GM12878 (cell line): Measurements from ENCODE around the gene TNFRSF8.

Source experiments
- ATF2 ChIP-seq: IDR thresholded peaks from 2 replicates; pipeline ENCODE4 v1.6.1; 2012; ENCODE audit warnings: low read length, inconsistent platforms
- CTCF ChIP-seq, 3 experiments: IDR thresholded peaks in 2 of 3; conservative IDR thresholded peaks in 1 of 3; 2 replicates each; pipeline ENCODE4 v1.5.1; 2011; ENCODE audit warnings: low read depth in 3 of 3, low read length in 3 of 3, mild to moderate bottlenecking in 3 of 3, control low read depth in 2 of 3, moderate library complexity in 2 of 3, inconsistent platforms in 1 of 3, mixed read lengths in 1 of 3; ENCODE audit not compliant: control insufficient read depth in 2 of 3, insufficient read depth in 1 of 3; ENCODE audit errors: extremely low read depth in 1 of 3
- EED ChIP-seq: sonication (generic); IDR thresholded peaks from 2 replicates; pipeline ENCODE4 v1.6.1; 2016; ENCODE audit warnings: antibody characterized with exemption, low read depth
- HCFC1 ChIP-seq: fragments of 150-350 bp; IDR thresholded peaks from 2 replicates; pipeline ENCODE4 v1.6.1; 2014; ENCODE audit warnings: low read length
- TF ChIP-seq, protein P1 (sequence below): fragments of 450-650 bp; IDR thresholded peaks from 2 replicates; pipeline ENCODE4 v1.6.1; 2016; ENCODE audit warnings: mild to moderate bottlenecking, moderate library complexity, borderline replicate concordance

DNA sequence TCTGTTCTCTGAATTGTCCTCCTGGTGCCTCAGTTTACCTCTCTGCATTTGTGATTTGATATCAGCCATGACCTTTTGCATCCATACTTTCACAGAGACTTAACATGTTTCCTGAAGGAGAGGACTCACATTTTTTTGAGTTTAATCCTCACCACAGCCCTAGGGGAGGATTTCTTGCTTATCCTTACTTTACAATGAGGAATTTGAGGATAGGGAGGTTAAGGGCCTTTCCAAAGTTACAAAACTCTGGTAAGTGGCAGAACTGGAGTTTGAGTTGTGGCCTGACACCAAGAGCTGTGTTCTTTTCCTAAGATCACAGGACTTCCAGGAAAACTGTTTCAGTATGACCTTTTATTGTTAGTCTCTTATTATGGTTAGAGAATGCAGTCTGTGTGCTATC, 34.2 kb downstream of the TNFRSF8 start:
- TF ChIP-seq HCFC1, result no peak
- TF ChIP-seq, protein P1, sequence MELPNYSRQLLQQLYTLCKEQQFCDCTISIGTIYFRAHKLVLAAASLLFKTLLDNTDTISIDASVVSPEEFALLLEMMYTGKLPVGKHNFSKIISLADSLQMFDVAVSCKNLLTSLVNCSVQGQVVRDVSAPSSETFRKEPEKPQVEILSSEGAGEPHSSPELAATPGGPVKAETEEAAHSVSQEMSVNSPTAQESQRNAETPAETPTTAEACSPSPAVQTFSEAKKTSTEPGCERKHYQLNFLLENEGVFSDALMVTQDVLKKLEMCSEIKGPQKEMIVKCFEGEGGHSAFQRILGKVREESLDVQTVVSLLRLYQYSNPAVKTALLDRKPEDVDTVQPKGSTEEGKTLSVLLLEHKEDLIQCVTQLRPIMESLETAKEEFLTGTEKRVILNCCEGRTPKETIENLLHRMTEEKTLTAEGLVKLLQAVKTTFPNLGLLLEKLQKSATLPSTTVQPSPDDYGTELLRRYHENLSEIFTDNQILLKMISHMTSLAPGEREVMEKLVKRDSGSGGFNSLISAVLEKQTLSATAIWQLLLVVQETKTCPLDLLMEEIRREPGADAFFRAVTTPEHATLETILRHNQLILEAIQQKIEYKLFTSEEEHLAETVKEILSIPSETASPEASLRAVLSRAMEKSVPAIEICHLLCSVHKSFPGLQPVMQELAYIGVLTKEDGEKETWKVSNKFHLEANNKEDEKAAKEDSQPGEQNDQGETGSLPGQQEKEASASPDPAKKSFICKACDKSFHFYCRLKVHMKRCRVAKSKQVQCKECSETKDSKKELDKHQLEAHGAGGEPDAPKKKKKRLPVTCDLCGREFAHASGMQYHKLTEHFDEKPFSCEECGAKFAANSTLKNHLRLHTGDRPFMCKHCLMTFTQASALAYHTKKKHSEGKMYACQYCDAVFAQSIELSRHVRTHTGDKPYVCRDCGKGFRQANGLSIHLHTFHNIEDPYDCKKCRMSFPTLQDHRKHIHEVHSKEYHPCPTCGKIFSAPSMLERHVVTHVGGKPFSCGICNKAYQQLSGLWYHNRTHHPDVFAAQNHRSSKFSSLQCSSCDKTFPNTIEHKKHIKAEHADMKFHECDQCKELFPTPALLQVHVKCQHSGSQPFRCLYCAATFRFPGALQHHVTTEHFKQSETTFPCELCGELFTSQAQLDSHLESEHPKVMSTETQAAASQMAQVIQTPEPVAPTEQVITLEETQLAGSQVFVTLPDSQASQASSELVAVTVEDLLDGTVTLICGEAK, result no peak
- TF ChIP-seq ATF2, result no peak
- no peak for TF ChIP-seq CTCF (IDR thresholded peaks at IDR 0.05 in 2 of 3, conservative IDR thresholded peaks at IDR 0.05 in 1 of 3; ENCODE audit: control insufficient read depth in 2 of 3, extremely low read depth in 1 of 3, insufficient read depth in 1 of 3, low read depth in 3 of 3, low read length in 3 of 3)
- TF ChIP-seq EED, result no peak
